GM12878 (cell line): ENCODE results near the gene TCF4. TPM values are rescaled to one million over a fixed set of nuclear protein-coding genes. Genes with fewer than 3 reads are reported as not detected.

Source experiments
- ATAC-seq: fragments of 200-7000 bp; cut with Tn5 transposase; 3 replicates; pipeline ENCODE4 v1.9.1; 2020; ENCODE audit warnings: mild to moderate bottlenecking, moderate library complexity
- BruUV-seq: library from RNA; stranded (reverse); fragments of 400-500 nt; replicated peaks from 2 replicates; lab custom pipeline; 2021; lab: Mats Ljungman, UMichigan
- CTCF ChIA-PET: fragments of 300-600 bp; sonication (Branson Sonifier 250); formaldehyde crosslinking; extraction: SDS; loops from one replicate; lab custom pipeline; 2021; ENCODE audit warnings: inconsistent platforms; lab: Yijun Ruan, JAX
- POLR2A ChIA-PET: fragments of 350-600 bp; formaldehyde crosslinking; extraction: SDS; loops from one replicate; lab custom pipeline; 2021; ENCODE audit warnings: inconsistent platforms; lab: Charles Lee
- RAD21 ChIA-PET: fragments of 300-600 bp; sonication (Branson Sonifier 250); formaldehyde crosslinking; loops from one replicate; lab custom pipeline; 2023; ENCODE audit warnings: antibody characterized with exemption; ENCODE audit not compliant: unreplicated experiment; lab: Charles Lee
- SMC1A ChIA-PET: fragments of 300-600 bp; sonication (Branson Sonifier 250); formaldehyde crosslinking; loops from one replicate; lab custom pipeline; 2023; ENCODE audit not compliant: unreplicated experiment, uncharacterized antibody; lab: Charles Lee
- DNase-seq: peaks from one replicate; pipeline ENCODE4 v3.0.0-alpha.2; 2011; ENCODE audit warnings: low read depth, low spot score
- FAIRE-seq: peaks from 3 replicates; lab custom pipeline; 2011; peaks lifted over from hg19 to GRCh38; lab: Jason Lieb, UNC
- H2AFZ ChIP-seq: 2 replicates; pipeline ENCODE4 v1.6.0; 2011; ENCODE audit warnings: low read depth, low read length, control low read depth; ENCODE audit not compliant: control insufficient read depth
- H3K27ac ChIP-seq: 2 replicates; pipeline ENCODE4 v1.5.1; 2011; ENCODE audit warnings: control low read depth; ENCODE audit not compliant: control insufficient read depth, insufficient read depth
- H3K27me3 ChIP-seq, 2 experiments: replicated peaks in 1 of 2; 2 replicates each; pipeline versions ENCODE4 v1.6.0 to v1.6.1; 2011; ENCODE audit warnings: low read length in 1 of 2; ENCODE audit not compliant: control insufficient read depth in 2 of 2, insufficient read depth in 2 of 2
- H3K36me3 ChIP-seq, 2 experiments: 2 replicates each; pipeline ENCODE4 v1.5.1; 2011; ENCODE audit warnings: low read length in 1 of 2; ENCODE audit not compliant: control insufficient read depth in 2 of 2, insufficient read depth in 2 of 2
- H3K4me1 ChIP-seq: 2 replicates; pipeline ENCODE4 v1.6.1; 2011; ENCODE audit warnings: mild to moderate bottlenecking, low read length, moderate library complexity, mixed read lengths; ENCODE audit not compliant: control insufficient read depth, insufficient read depth
- H3K4me2 ChIP-seq: 2 replicates; pipeline ENCODE4 v1.6.0; 2011; ENCODE audit warnings: control low read depth; ENCODE audit not compliant: control insufficient read depth, insufficient read depth
- H3K4me3 ChIP-seq: fragments of 200-600 bp; sonication (generic); 2 replicates; pipeline ENCODE4 v1.5.1; 2016
- H3K79me2 ChIP-seq: 2 replicates; pipeline ENCODE4 v1.6.0; 2011; ENCODE audit warnings: low read length; ENCODE audit not compliant: control insufficient read depth, insufficient read depth
- H3K9ac ChIP-seq: 2 replicates; pipeline ENCODE4 v1.8.0; 2011; ENCODE audit warnings: low read length, control low read depth, mixed read lengths; ENCODE audit not compliant: control insufficient read depth, insufficient read depth
- H3K9me3 ChIP-seq: replicated peaks from 3 replicates; pipeline ENCODE4 v1.5.1; 2011; ENCODE audit warnings: mild to moderate bottlenecking, low read length; ENCODE audit not compliant: control insufficient read depth, insufficient read depth
- H4K20me1 ChIP-seq: 2 replicates; pipeline ENCODE4 v1.6.0; 2011; ENCODE audit not compliant: control insufficient read depth, insufficient read depth
- CEBPB ChIP-seq, 2 experiments: fragments of 150-350 bp in 1 of 2; IDR thresholded peaks; 2 replicates each; pipeline ENCODE4 v1.6.1; 2012 to 2014; ENCODE audit warnings: low read depth in 2 of 2, low read length in 2 of 2, borderline replicate concordance in 1 of 2, inconsistent platforms in 1 of 2
- GATAD2B ChIP-seq: fragments of 450-650 bp; conservative IDR thresholded peaks from 2 replicates; pipeline ENCODE4 v1.6.1; 2017; ENCODE audit warnings: low read depth, mild to moderate bottlenecking, moderate library complexity
- MLLT1 ChIP-seq: fragments of 450-650 bp; IDR thresholded peaks from 2 replicates; pipeline ENCODE4 v1.6.1; 2016; ENCODE audit warnings: mild to moderate bottlenecking
- NKRF ChIP-seq: fragments of 450-650 bp; conservative IDR thresholded peaks from 2 replicates; pipeline ENCODE4 v1.6.1; 2017; ENCODE audit warnings: mild to moderate bottlenecking, moderate library complexity
- PAX8 ChIP-seq: fragments of 450-650 bp; IDR thresholded peaks from 2 replicates; pipeline ENCODE4 v1.6.1; 2017; ENCODE audit warnings: mild to moderate bottlenecking, moderate library complexity
- RUNX3 ChIP-seq: IDR thresholded peaks from 2 replicates; pipeline ENCODE4 v1.6.1; 2012; ENCODE audit warnings: low read length, inconsistent platforms
- ZBTB33 ChIP-seq: fragments of 450-650 bp; IDR thresholded peaks from 2 replicates; pipeline ENCODE4 v1.6.1; 2017; ENCODE audit warnings: mild to moderate bottlenecking
- WGBS: methylation state at CpG from one replicate; pipeline ENCODE4 v1.1.6; 2016; ENCODE audit warnings: low lambda C conversion rate; ENCODE audit not compliant: insufficient replicate concordance, insufficient coverage; ENCODE audit errors: missing lambda C conversion rate; 5-methylcytosine and 5-hydroxymethylcytosine counted together
- in situ Hi-C: fragments of 300-500 bp; cut with MboI; formaldehyde crosslinking; loops from 9 replicates; pipeline ENCODE4 v1.14.3; 2018; ENCODE audit warnings: mixed read lengths
- intact Hi-C: fragments of 100-400 bp; cut with micrococcal nuclease; formaldehyde crosslinking; loops from one replicate; pipeline ENCODE4 v1.14.2; 2022; ENCODE audit not compliant: unreplicated experiment
- polyA plus RNA-seq, 11 experiments: library from polyadenylated mRNA; depleted of rRNA in 4 of 11; unstranded in 6 of 11; stranded (reverse) in 5 of 11; fragments of >200 nt; fragmentation: Nextera tagmentation in 4 of 11; fragmentation: Illumina TruSeq in 1 of 11; extraction: Ambion mirVana in 4 of 11; extraction: Trizol in 1 of 11; gene quantifications; 1 replicate in 1 of 11; 2 replicates in 10 of 11; pipeline versions ENCODE4 v1.2.1 to v1.2.3, GENCODE V29; 2011 to 2016; ENCODE audit warnings: inconsistent platforms in 2 of 11, missing spikeins in 2 of 11, low read depth in 1 of 11
- total RNA-seq, 4 experiments: library from RNA; depleted of rRNA in 3 of 4; stranded (reverse); fragments of >200 nt in 3 of 4; fragmentation: Illumina TruSeq in 1 of 4; extraction: Trizol in 1 of 4; gene quantifications; 2 replicates each; pipeline versions ENCODE4 v1.2.1 to v1.2.3, GENCODE V29; 2013 to 2021
- TF ChIP-seq, protein P1 (sequence below): IDR thresholded peaks from 2 replicates; pipeline ENCODE4 v1.6.1; 2011; ENCODE audit warnings: low read depth, mild to moderate bottlenecking, low read length, moderate library complexity, borderline replicate concordance; ENCODE audit errors: extremely low read depth

TCF4 gene
- total and polyA plus RNA-seq, 10 of the 15 experiments (the other 5 are each of a cell fraction or from before 2014, with no cell fraction given) = 15.2 to 94.0 (median 31.5) TPM

DNA sequence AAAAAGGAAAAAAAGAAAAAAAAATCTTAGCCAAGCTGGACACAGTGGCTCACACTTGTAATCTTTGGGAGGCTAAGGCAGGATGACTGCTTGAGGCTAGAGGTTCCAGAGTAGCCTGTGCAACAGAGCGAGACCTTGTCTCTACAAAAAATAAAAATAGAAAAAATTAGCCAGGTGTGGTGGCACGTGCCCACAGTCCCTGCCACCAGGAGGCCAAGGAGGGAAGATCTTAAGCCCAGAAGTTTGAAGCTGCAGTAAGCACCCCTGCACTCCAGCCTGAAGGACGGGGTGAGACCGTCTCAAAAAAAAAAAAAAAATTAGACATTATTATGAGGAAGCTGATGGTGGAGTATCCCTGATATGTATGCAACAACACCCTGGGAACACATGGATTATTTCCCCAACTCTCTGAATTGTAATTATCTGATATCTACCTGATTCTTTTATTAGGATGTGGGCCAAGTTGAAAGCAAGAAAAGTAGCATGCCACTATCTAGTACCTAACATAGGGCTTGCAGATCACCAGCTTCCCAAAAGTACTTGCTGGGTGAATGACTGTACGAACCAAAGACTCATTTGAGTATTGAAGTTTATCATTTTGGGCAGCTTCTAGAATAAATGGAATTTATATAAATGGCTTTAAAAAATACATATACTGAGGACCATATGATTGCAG, 140.9 kb downstream of the TCF4 start:
- H3K4me3 ChIP-seq = no peak overlapping the region
- DNase-seq (no peak), FAIRE-seq (no peak), ATAC-seq (no peak)
- H4K20me1 ChIP-seq = no peaks in the 10 kb centered on the region
- 13% methylated on average over 5 of the region's 5 CpGs for WGBS
- ChIA-PET POLR2A (no interaction called here), SMC1A (interaction anchor here (1.1 kb wide), 1 partner anchor 28 kb away, joined by 3 read pairs; no protein-coding TSS in a partner anchor), CTCF (no interaction called here), RAD21 (no interaction called here)
- H3K27ac ChIP-seq = no peak overlapping the region
- TF ChIP-seq MLLT1 (no peak), NKRF (no peak), PAX8 (no peak), ZBTB33 (no peak), CEBPB (IDR thresholded peaks at IDR 0.05; ENCODE audit: borderline replicate concordance in 1 of 2, low read depth in 2 of 2, low read length in 2 of 2) (no peak), RUNX3 (no peak), GATAD2B (no peak)
- TF ChIP-seq, protein P1, sequence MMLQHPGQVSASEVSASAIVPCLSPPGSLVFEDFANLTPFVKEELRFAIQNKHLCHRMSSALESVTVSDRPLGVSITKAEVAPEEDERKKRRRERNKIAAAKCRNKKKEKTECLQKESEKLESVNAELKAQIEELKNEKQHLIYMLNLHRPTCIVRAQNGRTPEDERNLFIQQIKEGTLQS = no peak
- no peaks in the 10 kb centered on the region for H3K9me3 ChIP-seq
- no peak overlapping the region for H3K4me2 ChIP-seq
- H3K9ac ChIP-seq = no peak overlapping the region
- BruUV-seq = no TSS peak
- H3K36me3 ChIP-seq = no peaks in the 10 kb centered on the region
- in situ Hi-C loops (no loop called here), intact Hi-C loops (no loop called here)
- no peak overlapping the region for H2AFZ ChIP-seq
- H3K79me2 ChIP-seq = no peaks in the 10 kb centered on the region
- H3K27me3 ChIP-seq = no peaks in the 10 kb centered on the region; a peak in 1 of 4 replicates
- no peaks in the 10 kb centered on the region for H3K4me1 ChIP-seq
